Nephron progenitor cell (in vitro differentiated cells): ENCODE measurements around the gene HSPA8.

Experiments
- DNase-seq: peaks from one replicate; pipeline ENCODE4 v3.0.0; 2021
- H3K27ac Mint-ChIP-seq: 2 replicates; pipeline ENCODE4 v1.8.0; 2021; ENCODE audit warnings: mild to moderate bottlenecking, moderate library complexity, mixed read lengths
- H3K27me3 Mint-ChIP-seq: 2 replicates; pipeline ENCODE4 v1.8.0; 2021; ENCODE audit warnings: mild to moderate bottlenecking, low read depth, mixed read lengths; ENCODE audit not compliant: poor library complexity
- H3K36me3 Mint-ChIP-seq: 2 replicates; pipeline ENCODE4 v1.8.0; 2021; ENCODE audit warnings: low read depth, mixed read lengths
- H3K4me1 Mint-ChIP-seq: 2 replicates; pipeline ENCODE4 v1.8.0; 2021; ENCODE audit warnings: mixed read lengths
- H3K4me3 Mint-ChIP-seq: 2 replicates; pipeline ENCODE4 v1.8.0; 2021; ENCODE audit warnings: mild to moderate bottlenecking, moderate library complexity, mixed read lengths
- H3K9me3 Mint-ChIP-seq: 2 replicates; pipeline ENCODE4 v1.8.0; 2021; ENCODE audit warnings: mild to moderate bottlenecking, moderate library complexity, mixed read lengths
- CTCF ChIP-seq: fragments of 200-600 bp; sonication (generic); IDR thresholded peaks from 2 replicates; pipeline ENCODE4 v1.5.0; 2021; ENCODE audit warnings: antibody characterized with exemption

Gene HSPA8

GRCh38 chr11:123076484-123076883 is 14.5 kb upstream of the HSPA8 start:
- TF ChIP-seq CTCF, result no peak
- Mint-ChIP-seq H3K9me3 (no peaks in the 10 kb centered on the region), H3K27me3 (no peaks in the 10 kb centered on the region), H3K4me3 (no peak overlapping the region), H3K4me1 (peaks cover 22% of the 10 kb centered on the region), H3K27ac (no peak overlapping the region), H3K36me3 (peaks cover 54% of the 10 kb centered on the region)
- DNase-seq, result no peak

- H3K27me3 Mint-ChIP-seq, result no peaks in the 10 kb centered on the region
- peaks cover 51% of the 10 kb centered on the region for H3K36me3 Mint-ChIP-seq
- TF ChIP-seq CTCF, result no peak
- H3K4me1 Mint-ChIP-seq, result peaks cover 22% of the 10 kb centered on the region
- peak overlapping the region; percentile 86 for H3K27ac Mint-ChIP-seq
- H3K9me3 Mint-ChIP-seq, result no peaks in the 10 kb centered on the region
- DNase-seq, result no peak
- H3K4me3 Mint-ChIP-seq, result no peak overlapping the region
Observed at GRCh38 chr11:123073343-123074057, 11.6 kb upstream of the HSPA8 start.

- Mint-ChIP-seq H3K4me1 (peaks cover 23% of the 10 kb centered on the region), H3K36me3 (peaks cover 53% of the 10 kb centered on the region), H3K4me3 (no peak overlapping the region), H3K27ac (no peak overlapping the region), H3K27me3 (no peaks in the 10 kb centered on the region), H3K9me3 (no peaks in the 10 kb centered on the region)
- TF ChIP-seq CTCF, result no peak
- no peak for DNase-seq
Observed at GRCh38 chr11:123072762-123073161, 10.8 kb upstream of the HSPA8 start.

GRCh38 chr11:123072332-123072761 is 10.4 kb upstream of the HSPA8 start:
- H3K27me3 Mint-ChIP-seq, result no peaks in the 10 kb centered on the region
- H3K27ac Mint-ChIP-seq, result no peak overlapping the region
- no peak for DNase-seq
- peaks cover 23% of the 10 kb centered on the region for H3K4me1 Mint-ChIP-seq
- peaks cover 53% of the 10 kb centered on the region for H3K36me3 Mint-ChIP-seq
- no peaks in the 10 kb centered on the region for H3K9me3 Mint-ChIP-seq
- H3K4me3 Mint-ChIP-seq, result no peak overlapping the region
- TF ChIP-seq CTCF, result no peak

- H3K27me3 Mint-ChIP-seq, result peaks cover 2% of the 10 kb centered on the region
- peaks cover 25% of the 10 kb centered on the region for H3K4me1 Mint-ChIP-seq
- H3K36me3 Mint-ChIP-seq, result peaks cover 45% of the 10 kb centered on the region
- H3K4me3 Mint-ChIP-seq, result no peak overlapping the region
- no peak overlapping the region for H3K27ac Mint-ChIP-seq
- TF ChIP-seq CTCF, result no peak
- H3K9me3 Mint-ChIP-seq, result no peaks in the 10 kb centered on the region
- DNase-seq, result no peak
Observed at GRCh38 chr11:123069908-123070821, 8.2 kb upstream of the HSPA8 start.
